Measurements from ENCODE around the gene LILRB3.

The LILRB3 gene

DNA sequence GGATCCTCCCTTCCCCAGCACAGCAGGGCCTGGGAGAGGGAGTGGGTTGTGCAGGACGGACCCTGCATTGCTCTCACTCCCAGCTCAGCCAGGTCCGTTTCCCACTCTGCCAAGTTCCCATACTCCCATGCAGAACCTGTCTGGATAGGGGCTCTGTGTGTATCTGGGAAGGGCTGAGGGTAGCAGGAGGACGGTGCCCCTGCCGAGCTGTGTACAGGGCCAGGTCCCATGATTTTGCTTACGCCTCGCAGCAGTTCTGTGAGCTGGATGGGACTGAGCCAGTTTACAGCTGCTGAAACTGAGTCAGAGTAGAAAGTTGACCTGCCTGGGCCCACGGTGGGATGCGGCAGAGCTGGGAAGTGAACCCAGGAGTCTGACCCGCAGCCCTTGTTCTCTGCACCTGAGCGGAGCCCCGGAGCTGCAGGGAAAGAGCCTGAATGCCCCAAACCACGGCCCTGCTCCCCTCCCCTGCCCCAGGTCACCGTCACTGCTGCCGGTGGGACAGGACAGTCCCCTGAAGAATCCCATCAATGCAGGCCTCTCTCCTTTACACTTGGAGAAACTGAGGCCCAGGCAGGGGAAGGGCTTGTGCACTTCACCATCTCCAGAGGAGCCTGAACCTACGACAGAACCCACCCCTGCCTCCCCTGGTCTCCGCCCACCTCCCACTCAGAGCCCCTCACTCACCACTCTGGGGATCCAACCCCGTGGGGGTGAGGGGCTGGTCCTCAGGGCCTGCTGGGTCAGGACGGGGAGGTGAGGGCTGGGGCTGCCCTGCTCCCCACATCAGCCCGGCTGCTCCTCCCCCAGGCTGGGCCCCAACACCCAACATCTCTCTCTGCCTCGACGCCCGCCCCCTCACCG lies 30.8 kb upstream of the LILRB3 start:
- TF ChIP-seq CTCF (IDR thresholded peaks at IDR 0.05), result no peak
- no peak for DNase-seq
- H3K27ac Mint-ChIP-seq, result no peak overlapping the region
- H3K4me1 Mint-ChIP-seq, result peaks cover 17% of the 10 kb centered on the region
- no peak overlapping the region for H3K4me3 Mint-ChIP-seq
- H3K9me3 Mint-ChIP-seq, result no peaks in the 10 kb centered on the region
- no peaks in the 10 kb centered on the region for H3K36me3 Mint-ChIP-seq (ENCODE audit: low read depth)
- H3K27me3 Mint-ChIP-seq (ENCODE audit: low read depth, poor library complexity), result peaks cover 15% of the 10 kb centered on the region

DNA sequence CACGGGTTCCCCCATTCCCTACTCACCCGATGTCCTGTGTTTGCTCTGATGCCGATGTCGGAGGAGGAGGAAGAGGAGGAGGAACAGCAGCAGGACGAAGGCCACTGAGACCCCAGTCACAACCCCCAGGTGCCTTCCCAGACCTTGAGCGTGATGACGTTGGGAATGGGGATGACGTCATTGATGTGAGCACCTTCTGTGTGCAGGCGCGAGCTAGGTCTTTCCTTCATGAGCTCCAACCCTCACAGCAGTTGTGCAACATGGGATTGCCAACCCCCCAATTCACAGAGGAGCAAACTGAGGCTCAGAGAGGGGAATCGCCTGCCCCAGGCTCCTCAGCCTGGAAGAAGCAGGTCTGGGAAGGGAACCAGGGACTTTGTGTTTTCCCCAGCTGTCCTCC lies 30.0 kb upstream of the LILRB3 start:
- no peaks in the 10 kb centered on the region for H3K36me3 Mint-ChIP-seq (ENCODE audit: low read depth)
- no peak overlapping the region for H3K27ac Mint-ChIP-seq
- H3K9me3 Mint-ChIP-seq, result no peaks in the 10 kb centered on the region
- H3K4me3 Mint-ChIP-seq, result no peak overlapping the region
- peaks cover 20% of the 10 kb centered on the region for H3K27me3 Mint-ChIP-seq (ENCODE audit: low read depth, poor library complexity)
- peaks cover 23% of the 10 kb centered on the region for H3K4me1 Mint-ChIP-seq
- TF ChIP-seq CTCF (IDR thresholded peaks at IDR 0.05), result no peak
- no peak for DNase-seq

DNA sequence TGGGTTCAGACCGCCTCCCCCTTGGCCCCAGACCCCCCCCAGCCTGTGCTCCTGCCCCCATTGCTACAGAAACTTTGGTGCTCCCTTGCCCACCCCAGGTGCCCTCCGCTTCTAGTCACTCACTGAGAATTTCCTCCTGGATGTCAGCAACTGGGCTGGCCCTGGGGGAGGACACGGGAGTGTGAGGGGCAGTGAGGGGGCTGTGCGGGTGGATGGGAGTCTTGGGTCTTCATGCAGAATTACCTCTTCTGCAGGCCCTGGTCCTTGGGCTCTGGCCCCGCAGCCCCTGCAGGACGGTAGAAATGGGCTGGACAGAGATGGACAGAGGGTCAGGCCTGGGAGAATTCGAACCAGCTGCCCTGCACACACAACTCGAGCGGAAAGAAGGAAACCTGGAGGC lies 29.4 kb upstream of the LILRB3 start:
- peaks cover 27% of the 10 kb centered on the region for H3K4me1 Mint-ChIP-seq
- H3K9me3 Mint-ChIP-seq, result no peaks in the 10 kb centered on the region
- TF ChIP-seq CTCF (IDR thresholded peaks at IDR 0.05), result no peak
- no peak overlapping the region for H3K4me3 Mint-ChIP-seq
- no peaks in the 10 kb centered on the region for H3K36me3 Mint-ChIP-seq (ENCODE audit: low read depth)
- no peak for DNase-seq
- no peak overlapping the region for H3K27ac Mint-ChIP-seq
- H3K27me3 Mint-ChIP-seq (ENCODE audit: low read depth, poor library complexity), result peaks cover 14% of the 10 kb centered on the region

GRCh38 chr19:54248016-54248601 lies 25.3 kb upstream of the LILRB3 start:
- no peak for TF ChIP-seq CTCF (IDR thresholded peaks at IDR 0.05)
- Mint-ChIP-seq H3K4me3 (no peak overlapping the region), H3K27me3 (ENCODE audit: low read depth, poor library complexity) (peaks cover 10% of the 10 kb centered on the region), H3K36me3 (ENCODE audit: low read depth) (no peaks in the 10 kb centered on the region), H3K9me3 (peaks cover 3% of the 10 kb centered on the region), H3K4me1 (peaks cover 34% of the 10 kb centered on the region), H3K27ac (no peak overlapping the region)
- DNase-seq, result no peak

DNA sequence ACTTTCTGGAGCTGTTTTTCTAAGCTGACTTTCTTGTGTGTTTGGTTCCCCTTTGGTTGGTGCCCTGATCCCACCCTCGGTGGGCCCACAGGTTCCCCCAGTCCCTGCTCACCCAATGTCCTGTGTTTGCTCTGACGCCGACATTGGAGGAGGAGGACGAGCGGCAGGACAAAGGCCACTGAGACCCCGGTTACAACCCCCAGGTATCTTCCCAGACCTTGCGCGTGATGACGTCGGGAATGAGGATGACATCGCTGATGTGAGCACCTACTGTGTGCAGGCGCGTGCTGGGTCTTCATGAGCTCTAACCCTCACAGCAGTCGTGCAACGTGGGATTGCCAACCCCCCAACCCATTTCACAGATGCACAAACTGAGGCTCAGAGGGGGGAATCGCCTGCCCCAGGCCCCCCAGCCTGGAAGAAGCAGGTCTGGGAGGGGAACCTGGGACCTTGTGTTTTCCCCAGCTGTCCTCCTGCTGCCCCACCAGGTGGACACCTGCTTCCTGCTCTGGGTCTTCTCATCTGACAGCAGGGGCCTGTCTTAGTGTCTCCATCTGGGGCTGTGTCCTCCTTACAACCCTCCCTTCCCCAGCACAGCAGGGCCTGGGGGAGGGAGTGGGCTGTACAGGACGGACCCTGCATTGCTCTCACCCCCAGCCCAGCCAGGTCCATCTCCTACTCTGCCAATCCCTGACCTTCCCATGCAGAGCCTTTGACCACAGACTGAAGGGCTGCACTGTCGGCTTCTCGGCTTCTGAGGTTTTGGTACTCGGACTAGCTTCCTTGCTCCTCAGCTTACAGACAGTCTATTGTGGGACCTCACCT lies 24.5 kb upstream of the LILRB3 start:
- H3K36me3 Mint-ChIP-seq (ENCODE audit: low read depth), result no peaks in the 10 kb centered on the region
- H3K27me3 Mint-ChIP-seq (ENCODE audit: low read depth, poor library complexity), result peaks cover 10% of the 10 kb centered on the region
- no peak overlapping the region for H3K4me3 Mint-ChIP-seq
- DNase-seq, result no peak
- no peak for TF ChIP-seq CTCF (IDR thresholded peaks at IDR 0.05)
- H3K4me1 Mint-ChIP-seq, result peaks cover 33% of the 10 kb centered on the region
- peaks cover 3% of the 10 kb centered on the region for H3K9me3 Mint-ChIP-seq
- no peak overlapping the region for H3K27ac Mint-ChIP-seq

All from nephron progenitor cell (in vitro differentiated cells).